Peyer's patch (tissue), 4 donors: ENCODE measurements around the gene IMMP2L.

ENCODE experiments used
- POLR2A ChIP-seq, 2 donors: fragments of 450-650 bp; IDR thresholded peaks; one replicate each; pipeline ENCODE4 v1.5.1; 2017; ENCODE audit warnings: antibody characterized with exemption in 2 of 2, mild to moderate bottlenecking in 2 of 2, moderate library complexity in 2 of 2
- TF ChIP-seq, protein P1 (sequence below), 6 experiments: fragments of 450-650 bp in 4 of 6; fragments of 200-600 bp in 2 of 6; sonication (generic) in 1 of 6; IDR thresholded peaks; one replicate each; pipeline ENCODE4 v1.5.1; 2017 to 2019; ENCODE audit warnings: antibody characterized with exemption in 6 of 6, mild to moderate bottlenecking in 3 of 6, moderate library complexity in 1 of 6

DNA sequence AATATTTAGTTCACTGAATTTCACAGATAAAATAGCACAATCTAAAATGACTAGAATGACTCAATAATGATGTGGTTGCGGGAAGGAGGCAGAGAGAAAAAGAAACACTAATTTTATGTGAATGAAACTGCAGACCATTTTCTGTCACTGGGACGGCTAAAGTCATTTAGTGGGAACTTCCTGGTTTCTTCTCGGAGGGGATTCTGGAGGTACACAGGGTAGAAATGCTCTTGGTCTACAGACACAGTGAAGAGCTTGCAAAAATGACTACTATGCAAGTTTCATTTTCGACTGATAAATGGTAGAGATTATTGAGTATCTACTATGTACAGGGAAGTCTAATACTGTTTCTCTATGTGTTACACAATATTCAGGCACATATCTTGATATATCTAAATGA, 534.9 kb downstream of the IMMP2L start:
- TF ChIP-seq, protein P1, sequence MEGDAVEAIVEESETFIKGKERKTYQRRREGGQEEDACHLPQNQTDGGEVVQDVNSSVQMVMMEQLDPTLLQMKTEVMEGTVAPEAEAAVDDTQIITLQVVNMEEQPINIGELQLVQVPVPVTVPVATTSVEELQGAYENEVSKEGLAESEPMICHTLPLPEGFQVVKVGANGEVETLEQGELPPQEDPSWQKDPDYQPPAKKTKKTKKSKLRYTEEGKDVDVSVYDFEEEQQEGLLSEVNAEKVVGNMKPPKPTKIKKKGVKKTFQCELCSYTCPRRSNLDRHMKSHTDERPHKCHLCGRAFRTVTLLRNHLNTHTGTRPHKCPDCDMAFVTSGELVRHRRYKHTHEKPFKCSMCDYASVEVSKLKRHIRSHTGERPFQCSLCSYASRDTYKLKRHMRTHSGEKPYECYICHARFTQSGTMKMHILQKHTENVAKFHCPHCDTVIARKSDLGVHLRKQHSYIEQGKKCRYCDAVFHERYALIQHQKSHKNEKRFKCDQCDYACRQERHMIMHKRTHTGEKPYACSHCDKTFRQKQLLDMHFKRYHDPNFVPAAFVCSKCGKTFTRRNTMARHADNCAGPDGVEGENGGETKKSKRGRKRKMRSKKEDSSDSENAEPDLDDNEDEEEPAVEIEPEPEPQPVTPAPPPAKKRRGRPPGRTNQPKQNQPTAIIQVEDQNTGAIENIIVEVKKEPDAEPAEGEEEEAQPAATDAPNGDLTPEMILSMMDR (IDR thresholded peaks at IDR 0.05): no peak
- TF ChIP-seq POLR2A (IDR thresholded peaks at IDR 0.05): no peak
